GM04503 (cell line): ENCODE results near the gene SAPCD2.

Experiments used
- DNase-seq: peaks from one replicate; pipeline ENCODE4 v3.0.0-alpha.2; 2012; ENCODE audit warnings: low read depth

SAPCD2 gene

DNA sequence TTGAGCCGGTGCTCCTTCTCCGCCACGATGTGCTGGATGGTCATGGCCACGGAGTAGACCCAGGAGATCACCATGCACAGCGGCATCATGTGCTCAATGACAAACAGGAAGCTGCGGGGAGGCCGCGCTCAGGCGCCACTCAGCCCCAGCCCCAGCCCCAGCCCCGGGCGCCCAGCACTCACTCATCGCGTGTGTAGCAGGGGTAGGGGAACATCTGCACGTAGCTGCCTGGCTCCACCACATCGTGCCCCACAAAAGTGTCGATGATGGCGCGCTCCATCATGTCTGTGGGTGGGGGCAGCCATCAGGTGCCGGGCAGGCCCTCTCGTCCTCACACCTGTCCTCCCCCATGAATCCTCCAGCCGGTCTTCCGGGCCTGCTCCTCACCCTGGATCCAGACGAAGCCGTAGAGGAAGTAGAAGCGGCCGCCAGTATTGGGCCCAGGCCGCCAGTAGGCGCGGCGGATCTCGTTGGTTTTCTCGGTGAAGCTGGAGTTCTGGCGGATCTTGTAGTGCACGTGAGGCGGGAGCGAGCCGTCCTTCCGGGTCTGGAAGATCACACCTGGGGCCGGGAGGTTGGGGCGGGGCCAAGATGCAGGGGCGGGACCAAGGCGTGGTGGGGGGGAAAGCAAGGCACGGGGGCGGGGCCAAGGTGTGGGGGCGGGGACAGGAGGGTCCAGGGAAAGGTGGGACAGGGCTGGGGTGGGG is 52.4 kb downstream of the SAPCD2 start:
- no peak for DNase-seq

GRCh38 chr9:137017071-137017470 is 53.3 kb downstream of the SAPCD2 start:
- DNase-seq, result no peak

DNA sequence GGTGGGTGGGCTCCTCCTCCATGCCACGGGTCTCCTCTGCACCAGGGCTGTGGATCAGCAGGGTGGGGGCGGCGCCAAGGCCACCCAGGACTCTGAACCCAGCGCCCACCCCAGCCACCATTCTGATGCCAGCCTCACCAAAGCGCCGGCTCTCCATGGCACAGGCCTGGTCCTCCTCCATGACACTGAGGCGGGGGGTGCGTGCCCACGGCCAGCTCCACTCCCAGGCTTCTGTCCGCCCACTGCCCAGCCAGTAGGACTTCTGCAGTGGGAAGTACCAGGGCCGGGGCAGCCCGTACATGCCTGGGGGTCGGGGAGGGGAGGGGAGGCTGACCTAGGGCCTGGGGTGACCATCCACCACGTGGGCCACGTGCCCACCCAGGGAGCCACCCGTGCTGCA is 53.9 kb downstream of the SAPCD2 start:
- DNase-seq, result no peak

DNA sequence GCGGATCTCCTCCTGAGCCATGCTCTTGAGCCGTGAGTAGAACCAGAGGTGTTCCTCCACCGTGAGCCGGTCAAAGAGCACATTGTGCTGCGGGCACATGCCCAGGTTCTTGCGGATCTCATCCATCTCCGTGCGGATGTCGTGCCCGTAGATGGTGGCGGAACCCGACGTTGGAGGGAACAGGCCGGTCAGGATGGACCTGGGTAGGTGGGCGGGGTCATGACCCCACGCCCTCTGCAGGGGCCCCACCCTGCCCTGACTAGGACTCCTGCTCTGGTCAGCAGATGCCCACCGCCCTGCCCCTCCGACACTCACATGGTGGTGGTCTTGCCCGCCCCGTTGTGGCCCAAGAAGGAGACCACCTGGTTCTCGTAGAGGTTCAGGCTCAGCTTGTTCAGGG is 54.4 kb downstream of the SAPCD2 start:
- no peak for DNase-seq

DNA sequence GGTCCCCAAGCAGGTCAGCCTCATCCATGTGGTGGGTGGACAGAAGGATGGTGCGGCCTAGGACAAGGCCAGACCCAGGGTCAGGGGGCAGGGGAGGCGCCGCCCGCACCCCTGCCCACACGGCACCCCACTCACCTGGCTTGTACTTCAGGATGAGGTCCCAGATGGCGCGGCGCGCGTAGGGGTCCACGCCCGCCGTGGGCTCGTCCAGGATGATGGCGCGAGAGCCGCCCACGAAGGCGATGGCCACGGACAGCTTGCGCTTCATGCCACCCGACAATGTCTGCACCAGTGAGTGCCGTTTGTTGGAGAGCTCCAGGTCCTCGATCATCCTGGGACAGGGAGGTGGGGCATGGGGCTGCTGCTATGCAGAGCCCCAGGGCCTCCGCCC is 54.8 kb downstream of the SAPCD2 start:
- no peak for DNase-seq

DNA sequence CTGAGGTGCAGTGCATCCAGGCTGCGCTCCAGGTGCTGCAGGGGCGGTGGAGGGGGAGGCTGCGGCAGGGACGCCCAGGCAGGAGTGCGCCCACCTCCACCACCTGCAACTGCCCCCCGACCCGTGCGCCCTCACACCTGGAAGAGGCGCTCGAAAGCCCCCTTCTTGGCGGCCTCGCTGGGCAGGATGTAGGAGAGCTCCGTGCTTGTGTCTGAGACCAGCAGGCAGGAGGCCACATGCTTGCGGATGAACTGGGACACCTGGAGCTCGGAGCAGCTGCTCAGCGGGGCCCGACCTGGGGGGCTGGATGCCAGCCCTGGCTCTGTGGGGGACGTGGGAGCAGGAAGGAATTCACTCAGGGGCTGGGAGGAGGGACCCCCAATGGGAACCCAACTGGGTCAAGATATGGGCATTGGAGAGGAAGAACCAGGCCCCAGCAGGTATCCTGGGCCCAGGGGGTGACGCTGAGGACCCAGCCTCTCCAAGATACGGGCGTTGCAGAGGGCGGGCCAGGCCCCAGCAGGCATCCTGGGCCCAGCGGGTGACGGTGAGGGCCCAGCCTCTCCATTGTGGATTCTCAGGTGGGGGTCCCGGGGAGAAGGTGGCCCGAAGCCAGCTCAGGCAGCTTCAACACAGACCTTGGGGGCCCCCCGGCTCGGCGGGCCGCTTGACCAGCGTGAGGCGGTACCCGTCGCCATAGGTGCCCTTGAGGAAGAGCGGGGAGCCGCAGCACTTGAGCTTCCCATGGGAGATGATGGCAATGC is 55.4 kb downstream of the SAPCD2 start:
- DNase-seq, result no peak

DNA sequence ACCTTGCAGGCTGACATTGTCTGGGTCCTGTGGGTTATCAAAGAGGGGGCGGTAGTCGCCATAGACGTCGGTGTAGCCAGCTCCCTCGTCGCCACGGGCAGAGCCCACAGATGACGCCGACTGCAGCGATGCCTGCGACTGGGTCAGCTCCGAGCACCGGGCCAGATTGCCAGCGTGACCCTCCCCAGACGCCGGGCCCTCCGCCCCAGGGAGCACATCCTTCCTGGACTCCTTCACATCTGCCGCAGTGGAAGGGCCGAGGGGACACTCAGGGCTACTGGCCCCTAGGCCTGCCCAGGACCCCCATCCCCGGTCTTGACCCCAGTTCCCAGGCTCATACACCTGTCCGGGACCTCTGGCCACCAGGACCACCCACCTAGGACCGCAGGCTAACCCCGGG is 56.2 kb downstream of the SAPCD2 start:
- DNase-seq, result no peak

DNA sequence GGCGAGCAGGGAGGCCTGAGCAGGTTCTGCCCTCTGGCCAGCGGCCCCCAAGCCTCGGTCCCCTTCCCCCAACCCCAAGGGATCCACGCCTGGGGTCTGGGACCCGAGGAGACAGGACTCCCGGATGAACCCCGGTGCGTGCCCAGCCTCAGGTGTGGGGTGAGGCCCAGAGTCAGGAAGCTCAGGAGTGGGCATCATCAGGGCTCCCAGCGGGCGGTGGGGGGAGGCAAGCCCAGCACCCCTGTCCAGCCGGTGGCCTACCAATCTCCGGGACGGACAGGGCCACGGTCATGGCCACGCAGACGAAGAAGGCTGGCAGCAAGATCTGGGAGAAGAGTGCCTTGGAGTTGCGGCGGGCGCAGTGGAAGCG is 56.8 kb downstream of the SAPCD2 start:
- DNase-seq, result no peak

- no peak for DNase-seq
These were observed 57.4 kb downstream of the SAPCD2 start for GRCh38 chr9:137012694-137013570.
